HUES48 (cell line): ENCODE results near the gene IRS1.

Experiments used
- H3K27ac ChIP-seq: one replicate; pipeline ENCODE4 v1.7.0; 2013; ENCODE audit warnings: low read depth, low read length, inconsistent platforms
- H3K27me3 ChIP-seq: 2 replicates; pipeline ENCODE4 v1.6.1; 2013; ENCODE audit warnings: mild to moderate bottlenecking, low read length; ENCODE audit not compliant: control insufficient read depth, insufficient read depth
- H3K36me3 ChIP-seq: 2 replicates; pipeline ENCODE4 v1.6.1; 2013; ENCODE audit warnings: low read length; ENCODE audit not compliant: control insufficient read depth, insufficient read depth
- H3K4me1 ChIP-seq: 2 replicates; pipeline ENCODE4 v1.6.1; 2013; ENCODE audit warnings: mild to moderate bottlenecking, low read length; ENCODE audit not compliant: control insufficient read depth, insufficient read depth
- H3K4me3 ChIP-seq: 2 replicates; pipeline ENCODE4 v1.5.1; 2013; ENCODE audit warnings: mild to moderate bottlenecking, low read depth, low read length
- H3K9ac ChIP-seq: 2 replicates; pipeline ENCODE4 v1.6.1; 2013; ENCODE audit warnings: mild to moderate bottlenecking, low read depth, low read length, moderate library complexity
- H3K9me3 ChIP-seq: 2 replicates; pipeline ENCODE4 v1.6.1; 2013; ENCODE audit warnings: low read length; ENCODE audit not compliant: control insufficient read depth, insufficient read depth

Gene IRS1

GRCh38 chr2:226755631-226756030 is 44.0 kb downstream of the IRS1 start:
- Histone ChIP-seq H3K36me3 (no peaks in the 10 kb centered on the region), H3K4me1 (peaks cover 25% of the 10 kb centered on the region), H3K27me3 (no peaks in the 10 kb centered on the region), H3K4me3 (no peak overlapping the region), H3K9ac (no peak overlapping the region), H3K27ac (peak overlapping the region; percentile 29), H3K9me3 (no peaks in the 10 kb centered on the region)

DNA sequence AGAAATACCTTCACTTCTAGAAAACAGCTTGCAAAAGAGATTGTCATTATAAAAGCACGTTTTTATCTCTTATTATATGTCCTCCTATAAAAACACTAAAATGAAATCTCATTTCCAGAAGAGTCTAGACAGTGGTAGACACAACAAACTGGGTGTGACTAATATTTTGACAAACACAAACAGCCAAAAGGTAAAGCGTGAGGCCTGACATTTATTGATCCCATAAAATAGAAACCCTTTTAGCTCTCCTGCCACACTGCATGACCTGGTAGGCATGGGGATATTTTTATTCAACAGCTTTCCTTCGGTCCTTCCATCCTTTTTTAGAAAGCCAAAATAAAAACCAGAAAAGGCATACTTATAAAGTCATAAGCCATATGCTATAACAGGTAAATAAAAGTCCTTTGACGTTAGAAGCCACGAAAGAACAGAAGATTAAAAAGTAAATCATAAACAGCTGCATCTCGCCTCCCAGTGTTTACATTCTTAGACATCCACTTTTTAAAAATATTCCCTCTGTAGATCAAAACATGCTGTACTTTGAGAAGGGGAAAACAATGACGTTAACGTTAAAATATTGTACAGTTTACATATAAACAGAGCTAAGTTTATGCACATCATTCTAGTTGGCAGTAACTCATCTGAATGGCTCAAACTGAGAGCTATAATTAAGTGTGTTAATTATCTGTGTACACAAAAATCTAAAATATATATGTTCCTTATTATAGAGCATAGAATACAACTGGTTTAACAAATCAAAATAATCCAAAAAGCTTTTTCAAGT is 44.6 kb downstream of the IRS1 start:
- H3K4me1 ChIP-seq: peaks cover 20% of the 10 kb centered on the region
- H3K27ac ChIP-seq: no peak overlapping the region

GRCh38 chr2:226752887-226753286 is 46.7 kb downstream of the IRS1 start:
- no peak overlapping the region for H3K27ac ChIP-seq
- peaks cover 16% of the 10 kb centered on the region for H3K4me1 ChIP-seq
- H3K9me3 ChIP-seq: no peaks in the 10 kb centered on the region
- H3K9ac ChIP-seq: no peak overlapping the region
- no peak overlapping the region for H3K4me3 ChIP-seq
- no peaks in the 10 kb centered on the region for H3K36me3 ChIP-seq
- no peaks in the 10 kb centered on the region for H3K27me3 ChIP-seq

More for the DNA sequence above, 44.6 kb downstream of the IRS1 start:
- no peaks in the 10 kb centered on the region for H3K27me3 ChIP-seq
- no peaks in the 10 kb centered on the region for H3K9me3 ChIP-seq
- H3K36me3 ChIP-seq: no peaks in the 10 kb centered on the region
- no peak overlapping the region for H3K4me3 ChIP-seq
- no peak overlapping the region for H3K9ac ChIP-seq

DNA sequence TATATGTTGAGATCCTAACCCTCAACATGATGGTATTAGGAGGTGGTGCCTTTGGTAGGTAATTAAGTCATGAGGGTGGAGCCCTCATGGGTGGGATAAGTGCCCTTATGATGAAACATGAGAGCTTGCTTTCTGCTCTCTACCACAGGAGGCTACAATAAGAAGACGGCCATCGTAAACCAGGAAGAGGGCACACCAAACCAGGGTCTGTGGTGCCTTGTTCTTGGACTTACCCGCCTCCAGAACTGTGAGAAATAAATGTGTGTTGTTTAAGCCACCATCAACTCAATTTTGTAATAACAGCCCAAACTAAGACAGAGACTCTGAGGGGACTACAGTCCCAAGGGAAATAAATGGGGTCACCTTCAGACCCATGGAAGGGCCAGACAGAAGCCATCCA is 52.3 kb downstream of the IRS1 start:
- peaks cover 17% of the 10 kb centered on the region for H3K4me1 ChIP-seq
- no peak overlapping the region for H3K9ac ChIP-seq
- no peak overlapping the region for H3K27ac ChIP-seq
- no peaks in the 10 kb centered on the region for H3K27me3 ChIP-seq
- no peaks in the 10 kb centered on the region for H3K9me3 ChIP-seq
- no peaks in the 10 kb centered on the region for H3K36me3 ChIP-seq
- H3K4me3 ChIP-seq: no peak overlapping the region

DNA sequence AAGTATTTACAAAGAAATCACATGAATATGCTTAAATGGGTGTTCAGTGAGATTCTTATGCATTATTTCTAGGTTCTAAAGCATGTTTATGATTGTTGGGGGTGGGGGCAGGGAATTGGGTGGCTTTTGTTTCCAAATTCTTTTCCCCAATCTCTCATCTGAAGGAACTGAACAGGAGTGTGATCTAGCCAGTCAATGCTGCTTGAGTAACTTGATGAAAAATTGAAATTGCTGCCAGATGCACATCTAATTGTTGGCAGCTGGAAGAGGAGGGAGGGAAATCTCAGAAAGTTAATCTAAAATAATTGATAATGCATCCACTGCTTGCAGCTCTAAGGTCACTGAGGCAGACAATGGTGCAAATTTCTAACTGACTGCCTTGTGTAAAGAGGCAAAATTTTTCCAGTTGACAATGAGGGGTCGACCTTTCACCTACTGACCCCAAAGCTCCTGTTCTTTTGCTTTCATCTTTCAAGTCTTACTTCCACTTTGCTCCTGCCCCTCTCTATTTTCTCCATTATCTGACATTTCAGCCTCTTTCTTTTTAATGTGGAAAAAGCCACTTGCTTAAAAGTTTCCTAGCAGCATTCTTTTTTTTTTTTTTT is 53.3 kb downstream of the IRS1 start:
- Histone ChIP-seq H3K9me3 (no peaks in the 10 kb centered on the region), H3K27me3 (no peaks in the 10 kb centered on the region), H3K4me1 (peaks cover 17% of the 10 kb centered on the region), H3K36me3 (no peaks in the 10 kb centered on the region), H3K4me3 (no peak overlapping the region), H3K27ac (no peak overlapping the region), H3K9ac (no peak overlapping the region)

DNA sequence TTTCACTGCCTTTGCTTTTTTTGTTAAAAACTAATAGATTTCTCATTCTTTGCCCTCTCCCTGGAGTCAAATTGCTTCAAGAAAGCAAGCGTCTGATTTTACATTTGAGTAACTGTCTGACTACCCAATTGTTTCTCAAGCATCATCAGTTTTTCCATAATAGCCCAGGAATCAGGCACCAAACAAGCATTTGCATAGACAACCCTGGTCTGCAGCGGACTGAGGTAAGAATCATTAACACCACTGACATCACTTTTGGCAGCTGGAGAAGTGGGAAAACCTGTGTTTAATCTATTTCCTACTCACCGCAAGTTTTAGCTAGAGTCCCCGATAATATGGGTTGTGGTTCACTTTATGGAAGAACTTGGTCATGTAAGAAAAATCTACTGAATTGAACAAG is 55.7 kb downstream of the IRS1 start:
- no peak overlapping the region for H3K4me3 ChIP-seq
- no peaks in the 10 kb centered on the region for H3K27me3 ChIP-seq
- no peaks in the 10 kb centered on the region for H3K36me3 ChIP-seq
- H3K9ac ChIP-seq: no peak overlapping the region
- peaks cover 25% of the 10 kb centered on the region for H3K4me1 ChIP-seq
- H3K9me3 ChIP-seq: no peaks in the 10 kb centered on the region
- no peak overlapping the region for H3K27ac ChIP-seq

GRCh38 chr2:226742347-226742746 is 57.3 kb downstream of the IRS1 start:
- no peaks in the 10 kb centered on the region for H3K27me3 ChIP-seq
- H3K4me1 ChIP-seq: peaks cover 30% of the 10 kb centered on the region
- no peaks in the 10 kb centered on the region for H3K36me3 ChIP-seq
- H3K27ac ChIP-seq: no peak overlapping the region
- no peak overlapping the region for H3K9ac ChIP-seq
- no peaks in the 10 kb centered on the region for H3K9me3 ChIP-seq
- no peak overlapping the region for H3K4me3 ChIP-seq

GRCh38 chr2:226740039-226740648 is 59.5 kb downstream of the IRS1 start:
- Histone ChIP-seq H3K36me3 (0 out of 2 replicates have a peak, but pooled peaks cover 4% of the 10 kb centered on the region), H3K27ac (no peak overlapping the region), H3K27me3 (no peaks in the 10 kb centered on the region), H3K9me3 (no peaks in the 10 kb centered on the region), H3K4me3 (no peak overlapping the region), H3K9ac (no peak overlapping the region), H3K4me1 (peaks cover 20% of the 10 kb centered on the region)

DNA sequence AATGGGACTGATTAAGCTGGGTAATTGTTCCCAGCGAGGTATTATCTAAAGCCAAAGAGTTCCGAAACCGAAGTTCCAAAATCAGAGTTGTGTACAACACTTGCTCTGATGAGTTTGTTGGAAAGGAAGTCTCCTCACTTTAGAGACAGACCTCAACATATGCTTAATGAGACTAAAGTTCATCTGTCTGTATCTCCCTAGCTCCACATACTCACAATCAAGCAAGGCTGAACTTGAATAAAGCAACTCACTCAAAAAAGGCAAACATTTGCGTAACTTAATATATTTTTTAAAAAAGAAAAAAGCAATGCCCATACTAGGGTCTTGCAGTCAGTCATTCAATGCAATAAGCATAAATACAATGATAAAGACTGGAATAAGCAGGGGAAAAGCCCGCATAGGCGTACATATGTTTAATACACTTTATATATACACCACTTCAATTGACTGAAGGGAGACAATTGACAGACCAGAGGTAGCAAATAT is 60.0 kb downstream of the IRS1 start:
- Histone ChIP-seq H3K36me3 (0 out of 2 replicates have a peak, but pooled peaks cover 4% of the 10 kb centered on the region), H3K27me3 (no peaks in the 10 kb centered on the region), H3K4me1 (peaks cover 20% of the 10 kb centered on the region), H3K9ac (no peak overlapping the region), H3K4me3 (no peak overlapping the region), H3K27ac (no peak overlapping the region), H3K9me3 (no peaks in the 10 kb centered on the region)

- Histone ChIP-seq H3K27ac (no peak overlapping the region), H3K9ac (no peak overlapping the region), H3K4me3 (no peak overlapping the region), H3K27me3 (no peaks in the 10 kb centered on the region), H3K4me1 (peaks cover 14% of the 10 kb centered on the region), H3K36me3 (0 out of 2 replicates have a peak, but pooled peaks cover 4% of the 10 kb centered on the region), H3K9me3 (no peaks in the 10 kb centered on the region)
These were observed 60.6 kb downstream of the IRS1 start for GRCh38 chr2:226738821-226739544.
